GM15510 (cell line): ENCODE data around the gene ZNF358.

Source experiments
- POLR2A ChIP-seq: IDR thresholded peaks from 3 replicates; pipeline ENCODE4 v1.6.1; 2011; ENCODE audit warnings: borderline replicate concordance; ENCODE audit not compliant: insufficient read length; ENCODE audit errors: extremely low read depth

ZNF358 gene

DNA sequence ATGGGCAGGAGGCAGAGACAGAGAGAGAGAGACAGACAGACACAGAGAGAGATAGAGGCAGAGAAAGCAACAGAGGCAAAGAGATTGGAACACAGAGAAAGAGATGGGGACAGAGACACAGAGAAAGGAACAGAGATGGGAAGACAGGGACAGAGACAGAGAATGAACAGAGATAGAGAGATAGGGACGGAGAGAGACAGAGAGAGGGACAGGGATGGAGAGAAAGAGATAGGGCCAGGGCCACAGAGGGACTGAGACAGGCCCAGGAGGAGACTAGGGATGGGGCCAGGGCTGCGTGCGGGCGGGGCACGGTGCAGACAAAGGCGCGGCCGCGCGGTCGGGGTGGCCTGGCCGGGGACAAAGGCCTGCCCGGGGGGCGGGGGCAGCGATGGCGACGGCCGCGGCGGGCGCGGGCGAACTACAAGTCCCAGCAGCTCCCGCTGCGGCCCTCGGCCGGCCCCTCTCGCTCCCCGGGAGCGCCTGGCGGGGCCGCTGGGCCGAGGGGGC lies at the start of gene ZNF358:
TSS of gene ZNF358 (plus strand) at position 459 of the 507 bp plus-strand sequence. CDS start 3,140 bp downstream, outside the sequence.
- TF ChIP-seq POLR2A: no peak

DNA sequence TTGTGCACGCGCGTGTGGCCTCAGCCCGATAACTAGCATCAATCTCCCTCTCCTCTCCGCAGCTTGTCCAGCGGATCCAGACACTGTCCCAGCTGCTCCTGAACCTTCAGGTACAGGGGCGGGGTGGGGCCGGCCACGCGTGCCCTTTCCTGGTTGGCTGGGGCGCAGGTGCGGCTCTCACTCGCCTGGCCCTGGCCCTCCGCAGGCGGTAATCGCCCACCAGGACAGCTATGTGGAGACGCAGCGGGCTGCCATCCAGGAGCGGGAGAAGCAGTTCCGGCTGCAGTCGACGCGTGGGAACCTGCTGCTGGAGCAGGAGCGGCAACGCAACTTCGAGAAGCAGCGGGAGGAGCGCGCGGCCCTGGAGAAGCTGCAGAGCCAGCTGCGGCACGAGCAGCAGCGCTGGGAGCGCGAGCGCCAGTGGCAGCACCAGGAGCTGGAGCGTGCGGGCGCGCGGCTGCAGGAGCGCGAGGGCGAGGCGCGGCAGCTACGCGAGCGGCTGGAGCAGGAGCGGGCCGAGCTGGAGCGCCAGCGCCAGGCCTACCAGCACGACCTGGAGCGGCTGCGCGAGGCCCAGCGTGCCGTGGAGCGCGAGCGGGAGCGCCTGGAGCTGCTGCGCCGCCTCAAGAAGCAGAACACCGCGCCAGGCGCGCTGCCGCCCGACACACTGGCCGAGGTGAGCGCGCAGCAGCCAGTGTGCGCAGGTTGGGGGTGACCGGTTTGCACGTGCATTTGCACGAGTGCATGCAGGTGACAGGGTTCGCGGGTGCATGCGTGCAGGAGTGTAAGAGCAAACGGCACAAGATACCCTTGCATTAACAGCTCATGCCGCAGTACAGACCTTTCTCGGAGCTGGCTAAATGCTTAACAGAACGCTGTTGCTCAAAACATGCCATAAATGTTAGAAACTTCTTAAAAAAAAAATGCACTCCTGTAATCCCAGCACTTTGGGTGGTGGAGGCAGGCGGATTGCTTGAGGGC lies 48.6 kb upstream of the ZNF358 start:
- no peak for TF ChIP-seq POLR2A

DNA sequence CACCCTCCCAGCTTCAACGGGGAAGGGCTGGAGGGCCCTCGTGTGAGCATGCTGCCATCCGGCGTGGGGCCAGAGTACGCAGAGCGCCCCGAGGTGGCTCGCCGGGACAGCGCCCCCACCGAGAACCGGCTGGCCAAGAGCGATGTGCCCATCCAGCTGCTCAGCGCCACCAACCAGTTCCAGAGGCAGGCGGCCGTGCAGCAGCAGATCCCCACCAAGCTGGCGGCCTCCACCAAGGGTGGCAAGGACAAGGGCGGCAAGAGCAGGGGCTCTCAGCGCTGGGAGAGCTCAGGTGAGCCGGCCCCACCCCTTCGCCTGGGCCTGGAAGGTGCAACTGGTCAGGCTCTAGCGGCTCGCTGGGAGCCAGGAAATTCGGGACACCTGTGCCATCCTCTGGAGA lies 47.1 kb upstream of the ZNF358 start:
- TF ChIP-seq POLR2A: no peak

DNA sequence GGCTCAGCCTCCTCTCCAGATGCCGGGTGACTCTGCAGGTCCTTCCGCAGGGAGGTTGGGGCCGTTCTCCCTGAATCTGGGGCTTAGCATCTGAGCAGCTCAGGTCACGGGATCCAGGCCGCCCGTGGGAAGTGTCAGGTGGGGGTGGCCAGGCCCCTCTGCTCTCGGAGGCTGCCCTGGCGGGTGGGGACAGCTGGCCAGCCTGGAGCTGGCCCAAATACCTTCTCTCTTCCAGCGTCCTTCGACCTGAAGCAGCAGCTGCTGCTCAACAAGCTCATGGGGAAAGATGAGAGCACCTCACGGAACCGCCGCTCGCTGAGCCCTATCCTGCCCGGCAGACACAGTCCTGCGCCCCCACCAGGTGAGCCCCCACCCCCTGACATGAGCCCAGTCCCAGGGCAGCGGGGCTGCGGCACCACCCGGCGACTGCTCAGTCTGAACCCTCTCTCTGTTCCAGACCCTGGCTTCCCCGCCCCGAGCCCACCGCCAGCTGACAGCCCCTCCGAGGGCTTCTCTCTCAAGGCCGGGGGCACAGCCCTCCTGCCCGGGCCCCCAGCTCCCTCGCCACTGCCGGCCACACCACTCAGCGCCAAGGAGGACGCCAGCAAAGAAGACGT lies 46.1 kb upstream of the ZNF358 start:
- no peak for TF ChIP-seq POLR2A

DNA sequence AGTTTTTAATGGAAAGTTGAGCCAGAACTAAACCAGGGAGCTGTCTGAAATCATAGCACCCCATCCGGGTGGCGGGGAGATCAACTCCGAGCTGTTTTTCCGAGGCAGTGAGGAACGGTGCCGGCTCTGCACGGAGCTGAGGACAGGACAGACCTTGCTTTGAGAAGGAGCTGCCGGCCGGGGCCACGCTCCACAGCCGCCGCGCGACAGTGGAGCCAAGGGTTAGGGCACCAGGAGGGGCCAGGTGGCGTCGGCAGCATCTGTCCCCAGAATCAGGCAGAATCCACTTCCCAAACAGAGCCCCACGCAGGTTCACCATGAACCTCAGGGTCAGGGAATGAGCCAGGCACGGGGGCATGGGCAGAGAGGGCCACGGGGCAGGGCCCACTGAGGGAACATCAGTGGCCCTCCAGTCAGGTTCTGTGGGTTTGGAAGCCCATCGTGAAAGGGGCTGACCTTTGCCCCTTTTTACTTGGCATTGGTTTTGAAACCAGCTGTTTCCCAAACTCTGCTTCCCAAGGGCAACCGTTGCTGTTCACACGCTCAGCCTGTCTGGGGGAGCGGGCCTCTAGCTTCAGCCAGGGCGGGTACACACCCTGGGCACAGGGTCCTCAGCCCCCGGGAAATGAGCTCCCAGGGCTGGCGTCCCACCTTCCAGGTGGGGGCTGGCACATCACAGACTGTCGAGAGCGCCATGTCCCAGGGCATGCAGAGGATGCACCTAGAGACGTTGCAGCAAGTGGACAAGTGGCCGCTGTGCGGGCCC lies 45.2 kb upstream of the ZNF358 start:
- no peak for TF ChIP-seq POLR2A

DNA sequence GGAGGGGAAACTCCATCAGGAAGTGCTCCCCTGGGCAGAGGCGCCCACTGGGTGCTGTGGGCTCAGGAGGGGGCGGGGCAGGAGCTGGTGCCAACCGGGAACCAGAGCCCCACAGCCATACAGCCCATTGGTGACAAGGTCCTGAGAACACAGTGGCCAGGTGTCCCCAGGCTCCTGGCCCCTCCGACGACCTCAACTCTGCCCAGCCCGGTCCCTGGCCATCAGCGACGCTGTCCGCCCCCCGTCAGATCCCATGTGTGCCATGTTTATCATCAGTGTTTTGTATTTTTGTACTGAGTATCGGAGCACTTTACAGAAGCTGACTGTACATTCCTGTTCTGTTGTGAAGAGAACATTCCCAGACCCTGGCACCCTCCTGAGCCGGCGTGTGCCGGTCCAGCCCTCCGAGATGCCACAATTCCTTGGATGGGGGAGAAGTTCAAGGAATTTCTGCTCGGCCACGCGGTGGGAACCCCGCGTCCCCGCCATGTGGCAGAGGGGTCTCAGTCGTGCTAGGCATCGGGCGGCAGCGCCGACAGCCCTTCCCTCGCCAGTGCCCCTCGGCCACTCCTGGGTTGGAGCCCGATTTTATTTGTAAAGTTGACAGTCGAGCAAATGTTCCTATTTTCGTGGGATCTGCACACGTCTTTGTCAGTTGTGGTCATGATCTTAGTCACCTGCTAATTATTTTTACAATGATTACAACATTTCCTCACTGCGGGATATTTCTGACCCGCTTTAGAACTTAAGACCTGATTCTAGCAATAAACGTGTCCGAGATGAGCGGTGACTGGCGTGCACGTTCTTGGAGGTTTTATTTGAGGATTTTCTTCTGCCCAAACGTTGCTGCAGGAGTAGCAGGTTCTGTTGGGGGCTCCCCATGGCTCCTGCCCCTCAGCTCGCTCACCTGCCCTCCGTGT lies 43.9 kb upstream of the ZNF358 start:
- no peak for TF ChIP-seq POLR2A

DNA sequence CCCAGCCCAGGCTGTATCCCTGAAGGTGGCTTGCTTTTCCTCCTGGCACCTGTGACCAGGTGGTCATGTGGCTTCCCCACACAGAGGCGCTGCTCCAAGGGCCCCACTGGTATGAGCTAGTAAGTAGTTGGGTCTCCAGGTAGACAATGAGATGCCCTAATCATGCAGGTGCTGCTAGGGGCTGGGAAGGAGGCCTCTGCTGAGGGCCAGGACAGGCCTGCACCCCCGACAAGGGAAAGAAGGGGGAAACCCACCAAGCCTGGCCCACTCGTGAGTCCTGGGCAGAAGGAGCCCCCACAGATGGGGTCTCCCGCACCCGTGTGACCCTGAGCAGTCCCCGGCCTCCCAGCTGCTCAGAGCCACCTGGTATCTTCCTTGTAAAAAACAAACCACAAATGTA lies 40.2 kb upstream of the ZNF358 start:
- no peak for TF ChIP-seq POLR2A

DNA sequence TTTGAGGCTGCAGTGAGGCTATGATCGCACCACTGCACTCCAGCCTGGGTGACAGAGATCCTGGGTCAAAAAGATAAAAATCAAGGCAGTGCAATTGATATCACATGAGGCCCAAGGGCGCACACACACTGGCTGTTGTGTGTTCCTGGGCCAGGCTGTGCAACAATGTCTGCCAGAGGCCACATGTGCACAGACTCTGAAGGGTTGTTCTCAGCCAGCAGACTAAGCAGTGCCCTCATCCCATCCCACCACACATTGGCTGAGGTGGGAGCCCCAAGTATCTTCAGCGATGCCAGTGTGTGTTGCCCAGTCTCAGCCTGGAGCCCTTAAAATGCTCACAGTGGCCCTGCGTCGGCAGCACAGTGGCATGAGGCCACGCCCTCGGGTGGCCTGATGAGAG lies 39.7 kb upstream of the ZNF358 start:
- no peak for TF ChIP-seq POLR2A

DNA sequence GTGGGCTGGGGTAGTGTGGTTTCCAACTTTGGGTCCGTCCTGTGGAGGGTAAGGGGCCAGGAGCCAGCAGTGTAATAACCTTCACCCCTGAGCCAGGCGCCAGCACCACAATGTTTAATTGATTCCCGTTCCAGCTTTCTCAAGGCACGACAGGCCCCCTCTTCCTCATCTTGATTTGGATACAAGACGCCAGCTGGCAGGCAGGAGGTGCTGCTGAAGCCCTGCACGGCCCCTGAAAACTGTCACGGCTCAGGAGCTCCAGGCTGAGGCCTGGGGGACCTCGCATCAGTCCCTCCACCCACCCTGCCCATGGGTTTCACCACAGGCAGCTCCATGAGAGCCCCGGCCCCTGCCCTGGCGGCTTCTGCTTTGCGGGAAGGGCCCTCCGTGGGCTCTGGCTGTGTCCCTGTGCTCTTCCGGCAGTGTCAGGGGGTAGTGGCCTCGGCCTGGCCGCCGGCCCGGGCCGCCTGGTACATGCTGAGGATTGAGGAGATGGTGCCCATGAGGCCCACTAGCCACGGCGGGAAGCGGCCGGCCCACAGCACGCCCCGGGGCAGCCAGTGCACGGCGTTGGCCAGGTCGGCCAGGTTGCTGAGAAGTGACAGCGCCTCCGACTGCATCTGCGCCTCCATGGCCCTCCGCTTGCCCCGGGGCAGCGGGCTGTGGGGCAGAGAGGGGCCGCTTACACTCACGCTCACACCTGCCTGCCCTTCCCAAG lies 39.0 kb upstream of the ZNF358 start:
- no peak for TF ChIP-seq POLR2A

DNA sequence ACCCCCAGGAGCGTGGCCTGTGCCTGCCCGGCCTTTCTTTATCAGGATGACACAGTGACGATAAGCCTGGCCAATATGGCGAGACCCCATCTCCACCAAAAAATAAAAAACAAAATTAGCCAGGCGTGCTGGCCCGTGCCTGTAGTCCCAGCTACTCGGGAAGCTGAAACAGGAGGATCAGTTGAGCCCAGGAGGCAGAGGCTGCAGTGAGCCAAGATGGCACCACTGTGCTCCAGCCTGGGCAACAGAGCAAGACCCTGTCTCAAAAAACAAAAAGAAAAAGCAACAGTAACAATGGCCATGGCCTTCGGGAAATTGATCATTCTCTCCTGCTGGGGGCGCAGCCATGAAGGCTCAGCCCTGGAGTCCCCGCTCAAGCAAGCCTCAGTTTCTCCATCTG lies 38.1 kb upstream of the ZNF358 start:
- TF ChIP-seq POLR2A: no peak

DNA sequence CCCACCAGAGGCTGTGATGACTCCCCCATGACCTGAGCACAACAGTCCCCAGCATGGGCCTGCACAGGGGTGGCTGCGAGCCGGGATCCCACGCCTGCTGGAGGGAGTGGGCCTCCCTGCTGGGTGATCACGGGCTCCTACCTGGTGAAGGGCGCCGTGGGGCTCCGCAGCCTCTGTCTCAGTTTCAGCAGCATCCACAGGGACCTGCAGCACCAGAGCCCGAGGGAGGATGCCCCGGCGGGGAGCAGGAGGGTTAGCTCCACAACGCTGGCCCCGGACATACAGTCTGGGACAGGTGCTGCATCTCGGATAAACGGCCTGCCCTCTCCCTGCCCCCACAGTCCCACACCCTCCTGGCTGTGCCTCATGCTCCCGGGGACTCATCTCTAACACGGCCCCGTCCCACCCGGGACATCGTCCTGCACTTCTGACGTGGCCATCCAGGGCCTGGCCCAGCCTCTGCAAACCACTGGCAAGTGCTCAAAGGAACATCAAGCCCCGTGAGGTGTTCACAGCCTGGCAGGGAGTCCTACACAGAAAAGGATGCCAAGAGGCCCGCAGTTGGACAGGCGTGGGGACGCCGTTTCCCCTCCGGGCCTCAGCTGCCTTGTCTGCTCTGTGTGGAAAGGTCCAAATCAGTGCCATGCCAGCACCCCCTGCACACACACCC lies 37.6 kb upstream of the ZNF358 start:
- no peak for TF ChIP-seq POLR2A

DNA sequence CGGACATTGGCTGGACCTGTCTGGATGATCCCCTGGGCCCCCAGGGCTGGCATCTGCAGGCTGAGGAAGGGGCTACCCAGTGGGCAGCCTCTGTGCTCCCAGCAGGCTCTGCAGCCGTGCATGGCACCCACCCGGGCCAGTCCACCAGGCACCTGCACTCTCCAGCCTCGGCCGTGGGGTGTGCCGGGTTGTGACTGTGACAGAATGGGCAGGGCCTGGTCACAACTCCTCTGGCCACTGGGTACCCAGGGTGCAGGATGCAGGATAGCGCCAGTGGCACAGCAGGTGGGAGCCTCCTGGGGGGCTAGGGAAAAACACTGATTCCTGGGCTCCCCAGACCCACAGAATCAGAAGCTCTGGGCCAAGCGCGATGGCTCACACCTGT lies 37.1 kb upstream of the ZNF358 start:
- TF ChIP-seq POLR2A: no peak

DNA sequence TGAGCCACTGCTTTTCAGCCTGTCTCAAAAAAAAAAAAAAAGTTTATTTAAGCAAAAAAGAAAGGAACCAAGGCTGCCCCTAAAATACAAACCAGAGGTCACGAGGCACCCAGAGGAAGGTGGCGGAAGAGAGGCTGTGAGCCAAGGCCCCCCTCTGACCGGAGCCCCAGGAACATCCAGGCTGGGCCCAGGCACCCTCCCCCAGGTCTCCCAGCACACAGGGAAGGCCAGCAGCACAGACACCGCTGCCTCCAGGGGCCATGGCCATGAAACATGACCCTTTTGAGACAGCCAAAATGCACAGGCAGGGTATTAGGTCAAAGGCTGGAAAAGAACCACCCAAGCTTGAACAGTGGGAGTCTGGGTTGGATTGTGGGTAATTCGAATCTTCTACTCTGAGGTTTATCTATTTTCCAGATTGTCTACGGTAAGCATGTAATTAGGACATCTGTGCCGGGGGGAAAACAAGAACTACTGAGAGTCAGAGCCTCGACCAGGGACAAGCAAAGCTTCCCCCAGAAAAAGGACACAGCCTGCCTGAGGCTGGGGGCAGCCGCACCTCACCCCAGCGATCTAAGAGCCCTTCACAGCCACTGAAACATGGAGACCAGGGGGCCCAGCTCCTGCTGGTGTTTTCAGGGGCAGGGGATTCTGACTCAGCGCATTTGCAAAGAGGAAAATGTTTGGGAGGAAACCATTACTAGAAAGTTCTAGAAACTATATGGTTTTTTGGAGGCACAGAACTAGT lies 35.5 kb upstream of the ZNF358 start:
- TF ChIP-seq POLR2A: no peak

DNA sequence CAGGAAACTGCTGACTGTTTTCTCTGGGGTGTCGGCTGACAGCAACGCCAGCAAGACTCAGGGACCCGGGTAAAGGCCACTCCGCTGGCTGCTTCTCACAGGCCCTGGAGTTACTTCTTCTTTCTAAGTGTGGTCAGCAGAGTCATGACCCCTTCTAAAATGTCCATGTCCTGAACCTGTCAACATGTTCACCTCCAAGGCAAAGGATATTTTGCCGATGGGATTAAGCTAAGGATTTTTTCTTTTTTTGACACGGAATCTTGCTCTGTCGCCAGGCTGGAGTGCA lies 35.0 kb upstream of the ZNF358 start:
- no peak for TF ChIP-seq POLR2A
